Measurements from ENCODE around the gene TNK2. TPM values are rescaled to one million over a fixed set of nuclear protein-coding genes. Genes with fewer than 3 reads are reported as not detected.
"Not testable (repeated sequence)": the region's sequence is repeated elsewhere in the genome, so short reads cannot be mapped to it uniquely, and the experiment has no call there.

The TNK2 gene
- total RNA-seq, 1 experiment from 2014 or later = 18.2 TPM

DNA sequence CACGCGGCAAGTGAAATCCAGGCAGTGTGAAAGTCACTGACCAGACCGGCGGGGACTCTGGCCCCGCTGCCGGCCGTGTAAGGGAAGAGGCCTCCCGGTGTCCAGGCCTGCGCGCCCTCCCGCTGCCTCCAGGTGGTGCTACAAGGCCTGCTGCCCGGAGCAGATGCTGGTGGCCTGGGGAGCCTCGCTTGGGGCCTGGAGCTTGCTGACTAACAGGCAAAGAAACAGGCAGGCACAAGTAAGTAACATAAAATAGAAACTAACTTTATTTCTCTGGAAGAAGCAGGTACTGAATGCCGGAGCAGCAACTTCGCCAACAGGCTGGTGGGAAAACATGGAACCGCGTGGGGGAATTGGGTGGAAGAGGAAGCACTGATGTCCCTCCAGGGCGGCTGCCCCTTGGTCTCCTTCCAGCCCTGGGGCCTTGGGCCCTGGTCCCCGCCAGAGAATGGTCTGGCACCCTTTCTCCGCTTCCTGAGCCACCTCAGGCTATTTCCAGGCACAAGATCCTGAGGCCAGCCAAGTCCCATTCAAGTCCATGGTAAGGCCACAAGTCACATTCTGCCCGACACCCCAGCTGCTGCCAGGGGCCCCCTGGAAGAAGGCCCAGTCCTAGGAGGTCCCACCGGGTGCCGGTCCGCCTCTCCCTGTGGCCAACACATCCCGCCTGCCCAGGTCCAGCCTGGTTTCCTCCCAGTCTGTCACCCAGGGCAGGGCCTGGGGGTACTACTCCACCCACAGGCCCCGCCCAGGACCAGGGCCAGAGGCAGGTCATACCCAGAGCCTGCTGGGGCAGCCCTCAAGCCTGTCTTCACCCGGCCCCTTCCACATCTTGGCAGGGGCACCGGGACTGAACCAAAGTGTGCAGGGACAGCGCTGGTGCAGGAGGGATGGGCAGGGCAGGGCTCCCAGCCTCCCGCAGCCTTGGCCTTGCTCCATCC lies 45.0 kb downstream of the TNK2 start:
- DNase-seq (ENCODE audit: low spot score) = peak; percentile 66
- TF ChIP-seq CTCF (conservative IDR thresholded peaks at IDR 0.05; ENCODE audit: low read depth, low read length) (peak; percentile 72), EZH2 (IDR thresholded peaks at IDR 0.05; ENCODE audit: borderline replicate concordance, low read depth, low read length, poor library complexity, severe bottlenecking) (no peak)
- no peaks in the 10 kb centered on the region for H3K27me3 ChIP-seq (replicated peaks; ENCODE audit: insufficient read depth, low read depth, low read length, poor library complexity)
- no peaks in the 10 kb centered on the region for H3K4me1 ChIP-seq (ENCODE audit: insufficient read depth, low read length, poor library complexity, severe bottlenecking)
- ChIA-PET CTCF (interaction anchor here (1.0 kb wide), 2 partner anchors 12 to 31 kb away, joined by 4 to 15 read pairs; no protein-coding TSS in a partner anchor), POLR2A (ENCODE audit: low non-redundant PET) (no interaction called here)
- H3K36me3 ChIP-seq (ENCODE audit: insufficient read depth, low read length, poor library complexity, severe bottlenecking) = no peaks in the 10 kb centered on the region
- intact Hi-C loops (cut with micrococcal nuclease; ENCODE audit: unreplicated experiment) = no loop called here
- no peaks in the 10 kb centered on the region for H3K9me3 ChIP-seq (ENCODE audit: low read depth, low read length, poor library complexity, severe bottlenecking)
- BruUV-seq (replicated peaks) = no TSS peak
- no peak overlapping the region for H3K4me3 ChIP-seq (ENCODE audit: low read depth, low read length, poor library complexity, severe bottlenecking)
- H3K27ac ChIP-seq (ENCODE audit: low read depth, low read length, poor library complexity, severe bottlenecking) = no peak overlapping the region

GRCh38 chr3:195862318-195862717 lies 46.0 kb downstream of the TNK2 start:
- DNase-seq (ENCODE audit: low spot score); H3K27ac ChIP-seq (ENCODE audit: low read depth, low read length, poor library complexity, severe bottlenecking); H3K27me3 ChIP-seq (replicated peaks; ENCODE audit: insufficient read depth, low read depth, low read length, poor library complexity); H3K9me3 ChIP-seq (ENCODE audit: low read depth, low read length, poor library complexity, severe bottlenecking); H3K4me3 ChIP-seq (ENCODE audit: low read depth, low read length, poor library complexity, severe bottlenecking); POLR2A ChIA-PET (ENCODE audit: low non-redundant PET); H3K36me3 ChIP-seq (ENCODE audit: insufficient read depth, low read length, poor library complexity, severe bottlenecking); BruUV-seq (replicated peaks); intact Hi-C loops (cut with micrococcal nuclease; ENCODE audit: unreplicated experiment); H3K4me1 ChIP-seq (ENCODE audit: insufficient read depth, low read length, poor library complexity, severe bottlenecking): not testable (repeated sequence)
- CTCF ChIA-PET = interaction anchor here (0.6 to 1.5 kb wide), 3 partner anchors 11 to 40 kb away, joined by 5 to 6 read pairs (median 6); no protein-coding TSS in a partner anchor

DNA sequence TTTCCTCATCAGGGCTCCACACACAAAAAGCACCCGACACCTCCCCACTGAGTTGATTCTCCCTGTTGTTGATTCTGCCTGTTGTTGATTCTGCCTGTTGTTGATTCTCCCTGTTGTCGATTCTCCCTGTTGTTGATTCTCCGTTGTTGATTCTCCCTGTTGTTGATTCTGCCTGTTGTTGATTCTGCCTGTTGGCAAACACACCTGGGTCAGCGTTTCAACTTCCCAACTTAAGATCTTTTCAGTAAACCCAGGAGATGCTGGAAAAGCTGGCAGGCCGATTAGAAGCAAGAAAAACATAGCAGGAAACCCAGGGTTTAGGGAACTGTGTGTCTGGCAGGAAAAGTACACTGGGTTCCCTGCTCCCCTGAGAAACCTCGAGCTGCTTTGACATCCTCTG lies 47.9 kb downstream of the TNK2 start:
- BruUV-seq (replicated peaks) = no TSS peak
- Histone ChIP-seq H3K9me3 (ENCODE audit: low read depth, low read length, poor library complexity, severe bottlenecking) (no peaks in the 10 kb centered on the region), H3K4me1 (ENCODE audit: insufficient read depth, low read length, poor library complexity, severe bottlenecking) (no peaks in the 10 kb centered on the region), H3K4me3 (ENCODE audit: low read depth, low read length, poor library complexity, severe bottlenecking) (no peak overlapping the region), H3K36me3 (ENCODE audit: insufficient read depth, low read length, poor library complexity, severe bottlenecking) (no peaks in the 10 kb centered on the region), H3K27me3 (replicated peaks; ENCODE audit: insufficient read depth, low read depth, low read length, poor library complexity) (no peaks in the 10 kb centered on the region), H3K27ac (ENCODE audit: low read depth, low read length, poor library complexity, severe bottlenecking) (no peak overlapping the region)
- DNase-seq (ENCODE audit: low spot score) = no peak
- POLR2A ChIA-PET (ENCODE audit: low non-redundant PET) = no interaction called here
- TF ChIP-seq EZH2 (IDR thresholded peaks at IDR 0.05; ENCODE audit: borderline replicate concordance, low read depth, low read length, poor library complexity, severe bottlenecking) = no peak
- no peak for TF ChIP-seq CTCF (conservative IDR thresholded peaks at IDR 0.05; ENCODE audit: low read depth, low read length)
- intact Hi-C loops (cut with micrococcal nuclease; ENCODE audit: unreplicated experiment) = no loop called here
- CTCF ChIA-PET = no interaction called here

Data from A673 (cell line).